Thyroid gland (tissue), 4 donors: Measurements from ENCODE around the gene CEACAM1. TPM values are rescaled to one million over a fixed set of nuclear protein-coding genes. Genes with fewer than 3 reads are reported as not detected.
"Not testable (repeated sequence)": the region's sequence is repeated elsewhere in the genome, so short reads cannot be mapped to it uniquely, and the experiment has no call there.

ENCODE experiments used
- DNase-seq, 2 donors: peaks; one replicate each; pipeline ENCODE4 v3.0.0-alpha.2; 2019
- H3K27ac ChIP-seq, 3 donors: fragments of 200-600 bp; sonication (generic); 1 replicate in 2 of 3; 2 replicates in 1 of 3; pipeline ENCODE4 v1.5.1; 2016 to 2019; ENCODE audit warnings: mild to moderate bottlenecking in 1 of 3, moderate library complexity in 1 of 3
- H3K27me3 ChIP-seq: fragments of 200-600 bp; sonication (generic); one replicate; pipeline ENCODE4 v1.5.1; 2019
- H3K36me3 ChIP-seq, 2 donors: fragments of 200-600 bp; sonication (generic); one replicate each; pipeline ENCODE4 v1.5.1; 2016 to 2019
- H3K4me1 ChIP-seq, 2 donors: fragments of 200-600 bp; sonication (generic); one replicate each; pipeline ENCODE4 v1.5.1; 2017 to 2019
- H3K4me3 ChIP-seq, 3 donors: fragments of 200-600 bp; sonication (generic); replicated peaks in 1 of 3; 1 replicate in 2 of 3; 2 replicates in 1 of 3; pipeline ENCODE4 v1.5.1; 2016; ENCODE audit warnings: mild to moderate bottlenecking in 1 of 3
- H3K9me3 ChIP-seq: fragments of 200-600 bp; sonication (generic); one replicate; pipeline ENCODE4 v1.5.1; 2017
- CTCF ChIP-seq, 6 experiments: fragments of 200-600 bp in 3 of 6; fragments of 450-650 bp in 3 of 6; sonication (generic) in 3 of 6; IDR thresholded peaks; one replicate each; pipeline ENCODE4 v1.5.1; 2016 to 2019; ENCODE audit warnings: antibody characterized with exemption in 6 of 6, mild to moderate bottlenecking in 2 of 6, inconsistent platforms in 1 of 6, moderate library complexity in 1 of 6
- POLR2A ChIP-seq, 2 donors: fragments of 450-650 bp; IDR thresholded peaks; one replicate each; pipeline ENCODE4 v1.6.1; 2017; ENCODE audit warnings: antibody characterized with exemption in 2 of 2, mild to moderate bottlenecking in 2 of 2, moderate library complexity in 1 of 2
- WGBS, 2 donors: methylation state at CpG; one replicate each; pipeline ENCODE4 v1.1.5; 2017; 5-methylcytosine and 5-hydroxymethylcytosine counted together
- intact Hi-C: fragments of 100-400 bp; cut with DNase I; formaldehyde crosslinking; loops from one replicate; pipeline ENCODE4 v1.15.1; 2023
- small RNA-seq: library from RNA; depleted of rRNA; stranded (forward); fragments of <200 nt; gene quantifications from one replicate; pipeline ENCODE3, GENCODE V24; 2016
- total RNA-seq, 4 donors: library from RNA; depleted of rRNA; stranded (reverse); fragments of >200 nt; gene quantifications; one replicate each; pipeline ENCODE4 v1.2.3, GENCODE V29; 2016

Gene CEACAM1
- total RNA-seq, 4 donors from 2014 or later, result 2.1 to 21.5 (median 3.6) TPM

- Histone ChIP-seq H3K4me1 (peaks cover 0 to 5% of the 10 kb centered on the region in 2 donors), H3K36me3 (no peaks in the 10 kb centered on the region), H3K9me3 (no peaks in the 10 kb centered on the region), H3K27ac (peak overlapping the region in 1 of 3 donors; percentile 17), H3K4me3 (no peak overlapping the region), H3K27me3 (no peaks in the 10 kb centered on the region)
- DNase-seq, result no peak
- no peak for TF ChIP-seq POLR2A (IDR thresholded peaks at IDR 0.05)
- TF ChIP-seq CTCF (IDR thresholded peaks at IDR 0.05), result no peak
- 80 to 81% methylated on average over 5 of the region's 5 CpGs for WGBS, 2 donors
- intact Hi-C loops, result no loop called here
These were observed 62.4 kb downstream of the CEACAM1 start for GRCh38 chr19:42465827-42466280.

DNA sequence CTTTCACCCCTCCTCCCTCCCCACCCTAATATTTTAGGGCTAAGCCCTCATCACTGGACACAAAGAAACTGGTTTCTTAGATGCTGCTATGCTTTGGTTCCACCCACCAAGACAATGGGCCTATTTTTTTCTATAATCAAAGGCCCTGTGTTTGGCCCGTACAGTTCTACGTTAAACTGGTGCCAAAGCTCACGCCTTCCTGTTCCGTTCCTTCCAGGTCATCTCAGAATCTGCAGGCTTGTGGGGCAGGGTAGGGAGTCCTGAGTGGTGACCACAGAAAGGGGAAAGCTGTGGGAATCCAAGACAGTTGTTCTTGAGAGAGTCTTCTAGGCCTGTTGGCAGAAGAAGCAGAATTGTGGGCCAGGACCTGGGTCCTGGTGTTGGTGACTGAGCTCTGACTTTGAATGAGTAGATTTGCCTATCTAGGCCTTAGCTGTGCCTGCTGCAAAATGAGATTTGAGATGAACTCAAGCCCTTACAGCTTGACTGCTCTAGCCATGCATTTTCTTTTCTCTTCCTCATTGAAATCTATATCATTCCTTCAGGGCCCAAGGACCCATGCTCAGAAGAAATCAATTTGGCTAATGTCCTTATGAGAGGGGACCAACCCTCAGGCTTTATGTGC, 66.5 kb downstream of the CEACAM1 start:
- no peak overlapping the region for H3K4me3 ChIP-seq

DNA sequence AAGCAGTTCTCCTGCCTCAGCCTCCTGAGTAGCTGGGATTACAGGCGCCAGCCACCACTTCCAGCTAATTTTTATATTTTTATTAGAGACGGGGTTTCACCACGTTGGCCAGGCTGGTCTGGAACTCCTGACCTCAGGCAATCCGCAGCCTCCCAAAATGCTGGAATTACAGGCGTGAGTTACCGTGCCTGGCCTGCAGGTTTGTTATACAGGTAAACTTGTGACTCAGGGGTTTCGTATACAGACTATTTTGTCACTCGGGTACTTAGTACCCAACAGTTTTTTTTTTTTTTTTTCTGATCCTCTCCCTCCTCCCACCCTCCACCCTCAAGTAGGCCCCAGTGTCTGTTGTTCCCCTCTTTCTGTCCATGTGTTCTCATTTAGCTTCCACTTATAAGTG, 67.0 kb downstream of the CEACAM1 start:
- H3K4me3 ChIP-seq, H3K27me3 ChIP-seq, H3K9me3 ChIP-seq, H3K27ac ChIP-seq, H3K4me1 ChIP-seq, DNase-seq, H3K36me3 ChIP-seq, intact Hi-C loops: not testable (repeated sequence)
- WGBS, 2 donors, result 85 to 92% methylated on average over 8 of the region's 8 CpGs

More for the DNA sequence above, 66.5 kb downstream of the CEACAM1 start:
- Histone ChIP-seq H3K27ac (no peak overlapping the region), H3K27me3 (no peaks in the 10 kb centered on the region), H3K9me3 (no peaks in the 10 kb centered on the region), H3K36me3 (no peaks in the 10 kb centered on the region), H3K4me1 (peaks cover 0 to 5% of the 10 kb centered on the region in 2 donors)
- WGBS, 2 donors, result 91 to 92% methylated on average over 4 of the region's 4 CpGs
- DNase-seq, result no peak
- intact Hi-C loops, result no loop called here
- TF ChIP-seq CTCF (IDR thresholded peaks at IDR 0.05) (no peak), POLR2A (IDR thresholded peaks at IDR 0.05) (no peak)

DNA sequence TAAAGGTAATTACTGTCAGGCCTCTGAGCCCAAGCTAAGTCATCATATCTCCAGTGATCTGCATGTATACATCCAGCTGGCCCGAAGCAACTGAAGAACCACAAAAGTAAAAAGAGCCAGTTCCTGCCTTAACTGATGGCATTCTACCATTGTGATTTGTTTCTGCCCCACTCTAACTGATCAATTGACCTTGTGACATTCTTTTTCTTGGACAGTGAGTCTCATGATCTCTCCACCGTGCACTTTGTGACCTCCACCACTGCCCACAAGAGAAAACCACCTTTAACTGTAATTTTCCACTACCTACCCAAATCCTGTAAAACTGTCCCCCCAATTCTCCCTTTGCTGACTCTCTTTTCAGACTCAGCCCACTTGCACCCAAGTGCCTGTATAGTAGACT, 68.4 kb downstream of the CEACAM1 start:
- Histone ChIP-seq H3K4me3 (no peak overlapping the region), H3K36me3 (no peaks in the 10 kb centered on the region), H3K9me3 (no peaks in the 10 kb centered on the region), H3K27ac (no peak overlapping the region), H3K4me1 (no peaks in the 10 kb centered on the region), H3K27me3 (no peaks in the 10 kb centered on the region)
- intact Hi-C loops, result no loop called here
- TF ChIP-seq CTCF (IDR thresholded peaks at IDR 0.05) (no peak), POLR2A (IDR thresholded peaks at IDR 0.05) (no peak)
- WGBS, 2 donors, result 73 to 74% methylated on average over 2 of the region's 2 CpGs
- DNase-seq, result no peak

Small RNA genes lying within 50 kb of the gene (small RNA-seq; reads per million reads assigned to genes)
- gene RNU4-60P, result not detected

Other genes starting within 250 kb of the CEACAM1 start
- gene PRR19, start 226.3 kb downstream of the CEACAM1 start, total RNA-seq, result under 1 TPM in 2 of 4 donors, not detected in 2; 0.27 to 0.45 TPM
- 10 to 100 TPM in 3 of 4 donors, 1 to 10 TPM in 1; 6.0 to 23.7 (median 19.1) TPM for gene PAFAH1B3, start 225.9 kb downstream of the CEACAM1 start, total RNA-seq
- 1 to 10 TPM in 1 of 4 donors, not detected in 3; 2.8 TPM for gene TMEM145, start 215.2 kb downstream of the CEACAM1 start, total RNA-seq
- gene MEGF8, start 202.8 kb downstream of the CEACAM1 start, total RNA-seq, result 100 to 1,000 TPM in 1 of 4 donors, 10 to 100 TPM in 3; 12.5 to 150 (median 35.7) TPM
- gene CNFN, start 138.2 kb downstream of the CEACAM1 start, total RNA-seq, result 1 to 10 TPM in 1 of 4 donors, not detected in 3; 1.0 TPM
- 10 to 100 TPM in 1 of 4 donors, 1 to 10 TPM in 3; 4.0 to 10.0 (median 7.4) TPM for gene LIPE, start 101.1 kb downstream of the CEACAM1 start, total RNA-seq
- not detected for gene CXCL17, start 85.5 kb downstream of the CEACAM1 start, total RNA-seq
- gene CEACAM8, start 66.4 kb upstream of the CEACAM1 start, total RNA-seq, result not detected
- not detected for gene PSG3, start 212.0 kb upstream of the CEACAM1 start, total RNA-seq
- gene PSG8, start 237.2 kb upstream of the CEACAM1 start, total RNA-seq, result not detected